ENCODE measurements around the gene BICRAL.

The BICRAL gene

GRCh38 chr6:42766163-42766670 is 15.6 kb upstream of the BICRAL start:
- H2BK12ac ChIP-seq (ENCODE audit: low read length), result no peak overlapping the region
- H3K27ac ChIP-seq (replicated peaks; ENCODE audit: low read length), result no peak overlapping the region
- no peaks in the 10 kb centered on the region for H3K36me3 ChIP-seq (replicated peaks in 1 of 2; ENCODE audit: control insufficient read depth in 2 of 2, insufficient read depth in 2 of 2, low read length in 2 of 2)
- H3K18ac ChIP-seq (ENCODE audit: low read length), result no peak overlapping the region
- H3K79me1 ChIP-seq (ENCODE audit: low read depth, low read length), result no peaks in the 10 kb centered on the region
- no peak overlapping the region for H3K9ac ChIP-seq (ENCODE audit: low read depth, low read length, poor library complexity)
- H4K91ac ChIP-seq (ENCODE audit: low read depth, low read length, poor library complexity), result no peak overlapping the region
- no peak overlapping the region for H2BK15ac ChIP-seq (ENCODE audit: low read length)
- H2BK120ac ChIP-seq (ENCODE audit: low read depth, low read length), result no peak overlapping the region
- no peak overlapping the region for H2BK5ac ChIP-seq (ENCODE audit: low read length)
- H3K4me2 ChIP-seq (ENCODE audit: insufficient read depth, low read length, poor library complexity, severe bottlenecking), result no peak overlapping the region
- H3K27me3 ChIP-seq (ENCODE audit: control insufficient read depth in 3 of 3, insufficient read depth in 3 of 3, low read depth in 1 of 3, low read length in 3 of 3), result no peaks in the 10 kb centered on the region
- no peak overlapping the region for H4K8ac ChIP-seq (ENCODE audit: low read depth, low read length)
- H3K23ac ChIP-seq (ENCODE audit: low read depth, low read length, poor library complexity), result no peak overlapping the region
- peaks cover 3 to 7% of the 10 kb centered on the region in 2 donors for H3K4me1 ChIP-seq (ENCODE audit: control insufficient read depth in 2 of 2, insufficient read depth in 1 of 2, low read depth in 1 of 2, low read length in 2 of 2)
- no peak overlapping the region for H3K4me3 ChIP-seq (ENCODE audit: low read length in 2 of 2)
- H3K4ac ChIP-seq (ENCODE audit: low read length), result no peak overlapping the region
- DNase-seq (ENCODE audit: low spot score), result no peak
- H3K14ac ChIP-seq (ENCODE audit: low read length), result no peak overlapping the region
- no peaks in the 10 kb centered on the region for H3K9me3 ChIP-seq (replicated peaks in 1 of 2; ENCODE audit: control insufficient read depth in 2 of 2, insufficient read depth in 1 of 2, low read depth in 1 of 2, low read length in 2 of 2)
- H2AFZ ChIP-seq (ENCODE audit: low read length), result no peak overlapping the region
- WGBS, 2 donors (ENCODE audit: extremely low coverage in 2 of 2, insufficient read length in 2 of 2, insufficient replicate concordance in 1 of 2), result no CpG with 5 or more reads among the region's 5 CpGs
- no peak overlapping the region for H2AK5ac ChIP-seq (ENCODE audit: low read depth, low read length)

GRCh38 chr6:42769051-42769450 is 12.8 kb upstream of the BICRAL start:
- H3K18ac ChIP-seq (ENCODE audit: low read length), result no peak overlapping the region
- no peak overlapping the region for H2BK5ac ChIP-seq (ENCODE audit: low read length)
- no peak overlapping the region for H3K14ac ChIP-seq (ENCODE audit: low read length)
- H3K4ac ChIP-seq (ENCODE audit: low read length), result no peak overlapping the region
- H3K4me3 ChIP-seq (ENCODE audit: low read length in 2 of 2), result no peak overlapping the region
- no peak overlapping the region for H2BK12ac ChIP-seq (ENCODE audit: low read length)
- no peak overlapping the region for H3K4me2 ChIP-seq (ENCODE audit: insufficient read depth, low read length, poor library complexity, severe bottlenecking)
- no peaks in the 10 kb centered on the region for H3K9me3 ChIP-seq (replicated peaks in 1 of 2; ENCODE audit: control insufficient read depth in 2 of 2, insufficient read depth in 1 of 2, low read depth in 1 of 2, low read length in 2 of 2)
- no peaks in the 10 kb centered on the region for H3K27me3 ChIP-seq (ENCODE audit: control insufficient read depth in 3 of 3, insufficient read depth in 3 of 3, low read depth in 1 of 3, low read length in 3 of 3)
- no peak overlapping the region for H4K8ac ChIP-seq (ENCODE audit: low read depth, low read length)
- no peak overlapping the region for H2AFZ ChIP-seq (ENCODE audit: low read length)
- no peak overlapping the region for H2BK15ac ChIP-seq (ENCODE audit: low read length)
- no peak overlapping the region for H4K91ac ChIP-seq (ENCODE audit: low read depth, low read length, poor library complexity)
- no peaks in the 10 kb centered on the region for H3K79me1 ChIP-seq (ENCODE audit: low read depth, low read length)
- no peak overlapping the region for H2AK5ac ChIP-seq (ENCODE audit: low read depth, low read length)
- peaks cover 0 to 3% of the 10 kb centered on the region in 2 donors for H3K4me1 ChIP-seq (ENCODE audit: control insufficient read depth in 2 of 2, insufficient read depth in 1 of 2, low read depth in 1 of 2, low read length in 2 of 2)
- no peak overlapping the region for H3K9ac ChIP-seq (ENCODE audit: low read depth, low read length, poor library complexity)
- no peak overlapping the region for H2BK120ac ChIP-seq (ENCODE audit: low read depth, low read length)
- no peaks in the 10 kb centered on the region for H3K36me3 ChIP-seq (replicated peaks in 1 of 2; ENCODE audit: control insufficient read depth in 2 of 2, insufficient read depth in 2 of 2, low read length in 2 of 2)
- H3K27ac ChIP-seq (replicated peaks; ENCODE audit: low read length), result no peak overlapping the region
- no peak for DNase-seq (ENCODE audit: low spot score)
- no peak overlapping the region for H3K23ac ChIP-seq (ENCODE audit: low read depth, low read length, poor library complexity)
- no CpG with 5 or more reads among the region's 4 CpGs for WGBS, 2 donors (ENCODE audit: extremely low coverage in 2 of 2, insufficient read length in 2 of 2, insufficient replicate concordance in 1 of 2)

GRCh38 chr6:42769836-42770235 is 12.0 kb upstream of the BICRAL start:
- WGBS, 2 donors (ENCODE audit: extremely low coverage in 2 of 2, insufficient read length in 2 of 2, insufficient replicate concordance in 1 of 2), result no CpG with 5 or more reads among the region's 2 CpGs

GRCh38 chr6:42771741-42772100 is 10.1 kb upstream of the BICRAL start:
- H3K4me1 ChIP-seq (ENCODE audit: control insufficient read depth in 2 of 2, insufficient read depth in 1 of 2, low read depth in 1 of 2, low read length in 2 of 2), result peaks cover 0 to 3% of the 10 kb centered on the region in 2 donors
- H2AK5ac ChIP-seq (ENCODE audit: low read depth, low read length), result no peak overlapping the region
- H2AFZ ChIP-seq (ENCODE audit: low read length), result no peak overlapping the region
- H3K4ac ChIP-seq (ENCODE audit: low read length), result no peak overlapping the region
- H3K9ac ChIP-seq (ENCODE audit: low read depth, low read length, poor library complexity), result no peak overlapping the region
- no peaks in the 10 kb centered on the region for H3K9me3 ChIP-seq (replicated peaks in 1 of 2; ENCODE audit: control insufficient read depth in 2 of 2, insufficient read depth in 1 of 2, low read depth in 1 of 2, low read length in 2 of 2)
- no peak overlapping the region for H4K8ac ChIP-seq (ENCODE audit: low read depth, low read length)
- H2BK5ac ChIP-seq (ENCODE audit: low read length), result no peak overlapping the region
- H3K36me3 ChIP-seq (replicated peaks in 1 of 2; ENCODE audit: control insufficient read depth in 2 of 2, insufficient read depth in 2 of 2, low read length in 2 of 2), result no peaks in the 10 kb centered on the region
- no peak overlapping the region for H2BK120ac ChIP-seq (ENCODE audit: low read depth, low read length)
- no peak overlapping the region for H3K4me3 ChIP-seq (ENCODE audit: low read length in 2 of 2)
- WGBS, 2 donors (ENCODE audit: extremely low coverage in 2 of 2, insufficient read length in 2 of 2, insufficient replicate concordance in 1 of 2), result no CpG with 5 or more reads among the region's 3 CpGs
- H3K18ac ChIP-seq (ENCODE audit: low read length), result no peak overlapping the region
- no peak overlapping the region for H4K91ac ChIP-seq (ENCODE audit: low read depth, low read length, poor library complexity)
- no peak overlapping the region for H3K14ac ChIP-seq (ENCODE audit: low read length)
- H2BK12ac ChIP-seq (ENCODE audit: low read length), result no peak overlapping the region
- no peaks in the 10 kb centered on the region for H3K27me3 ChIP-seq (ENCODE audit: control insufficient read depth in 3 of 3, insufficient read depth in 3 of 3, low read depth in 1 of 3, low read length in 3 of 3)
- no peak for DNase-seq (ENCODE audit: low spot score)
- H3K23ac ChIP-seq (ENCODE audit: low read depth, low read length, poor library complexity), result no peak overlapping the region
- H2BK15ac ChIP-seq (ENCODE audit: low read length), result no peak overlapping the region
- H3K4me2 ChIP-seq (ENCODE audit: insufficient read depth, low read length, poor library complexity, severe bottlenecking), result no peak overlapping the region
- no peaks in the 10 kb centered on the region for H3K79me1 ChIP-seq (ENCODE audit: low read depth, low read length)
- H3K27ac ChIP-seq (replicated peaks; ENCODE audit: low read length), result no peak overlapping the region

More at GRCh38 chr6:42769836-42770235, 12.0 kb upstream of the BICRAL start:
- no peak overlapping the region for H3K4ac ChIP-seq (ENCODE audit: low read length)
- H3K79me1 ChIP-seq (ENCODE audit: low read depth, low read length), result no peaks in the 10 kb centered on the region
- no peak overlapping the region for H3K23ac ChIP-seq (ENCODE audit: low read depth, low read length, poor library complexity)
- no peak overlapping the region for H2AK5ac ChIP-seq (ENCODE audit: low read depth, low read length)
- no peak overlapping the region for H3K27ac ChIP-seq (replicated peaks; ENCODE audit: low read length)
- peaks cover 0 to 3% of the 10 kb centered on the region in 2 donors for H3K4me1 ChIP-seq (ENCODE audit: control insufficient read depth in 2 of 2, insufficient read depth in 1 of 2, low read depth in 1 of 2, low read length in 2 of 2)
- no peak overlapping the region for H4K91ac ChIP-seq (ENCODE audit: low read depth, low read length, poor library complexity)
- H3K4me2 ChIP-seq (ENCODE audit: insufficient read depth, low read length, poor library complexity, severe bottlenecking), result no peak overlapping the region
- H3K36me3 ChIP-seq (replicated peaks in 1 of 2; ENCODE audit: control insufficient read depth in 2 of 2, insufficient read depth in 2 of 2, low read length in 2 of 2), result no peaks in the 10 kb centered on the region
- no peak overlapping the region for H3K9ac ChIP-seq (ENCODE audit: low read depth, low read length, poor library complexity)
- no peaks in the 10 kb centered on the region for H3K9me3 ChIP-seq (replicated peaks in 1 of 2; ENCODE audit: control insufficient read depth in 2 of 2, insufficient read depth in 1 of 2, low read depth in 1 of 2, low read length in 2 of 2)
- no peak overlapping the region for H2BK5ac ChIP-seq (ENCODE audit: low read length)
- H2BK15ac ChIP-seq (ENCODE audit: low read length), result no peak overlapping the region
- H3K18ac ChIP-seq (ENCODE audit: low read length), result peak overlapping the region; percentile 59
- H2BK12ac ChIP-seq (ENCODE audit: low read length), result no peak overlapping the region
- H3K27me3 ChIP-seq (ENCODE audit: control insufficient read depth in 3 of 3, insufficient read depth in 3 of 3, low read depth in 1 of 3, low read length in 3 of 3), result no peaks in the 10 kb centered on the region
- H2BK120ac ChIP-seq (ENCODE audit: low read depth, low read length), result no peak overlapping the region
- no peak overlapping the region for H3K14ac ChIP-seq (ENCODE audit: low read length)
- H4K8ac ChIP-seq (ENCODE audit: low read depth, low read length), result no peak overlapping the region
- no peak for DNase-seq (ENCODE audit: low spot score)
- H2AFZ ChIP-seq (ENCODE audit: low read length), result no peak overlapping the region
- no peak overlapping the region for H3K4me3 ChIP-seq (ENCODE audit: low read length in 2 of 2)

Measured in neuronal stem cell (in vitro differentiated cells).